GM19351 (cell line): ENCODE results near the gene OPCML.

Experiments used
- ATAC-seq: cut with Tn5 transposase; IDR thresholded peaks from one replicate; pipeline ENCODE4 v1.9.1; 2021; ENCODE audit warnings: mild to moderate bottlenecking, moderate library complexity; ENCODE audit not compliant: unreplicated experiment

Gene OPCML

GRCh38 chr11:133047036-133047770, 485.1 kb downstream of the OPCML start:
- no peak for ATAC-seq

GRCh38 chr11:133046252-133046651, 486.0 kb downstream of the OPCML start:
- ATAC-seq = no peak

DNA sequence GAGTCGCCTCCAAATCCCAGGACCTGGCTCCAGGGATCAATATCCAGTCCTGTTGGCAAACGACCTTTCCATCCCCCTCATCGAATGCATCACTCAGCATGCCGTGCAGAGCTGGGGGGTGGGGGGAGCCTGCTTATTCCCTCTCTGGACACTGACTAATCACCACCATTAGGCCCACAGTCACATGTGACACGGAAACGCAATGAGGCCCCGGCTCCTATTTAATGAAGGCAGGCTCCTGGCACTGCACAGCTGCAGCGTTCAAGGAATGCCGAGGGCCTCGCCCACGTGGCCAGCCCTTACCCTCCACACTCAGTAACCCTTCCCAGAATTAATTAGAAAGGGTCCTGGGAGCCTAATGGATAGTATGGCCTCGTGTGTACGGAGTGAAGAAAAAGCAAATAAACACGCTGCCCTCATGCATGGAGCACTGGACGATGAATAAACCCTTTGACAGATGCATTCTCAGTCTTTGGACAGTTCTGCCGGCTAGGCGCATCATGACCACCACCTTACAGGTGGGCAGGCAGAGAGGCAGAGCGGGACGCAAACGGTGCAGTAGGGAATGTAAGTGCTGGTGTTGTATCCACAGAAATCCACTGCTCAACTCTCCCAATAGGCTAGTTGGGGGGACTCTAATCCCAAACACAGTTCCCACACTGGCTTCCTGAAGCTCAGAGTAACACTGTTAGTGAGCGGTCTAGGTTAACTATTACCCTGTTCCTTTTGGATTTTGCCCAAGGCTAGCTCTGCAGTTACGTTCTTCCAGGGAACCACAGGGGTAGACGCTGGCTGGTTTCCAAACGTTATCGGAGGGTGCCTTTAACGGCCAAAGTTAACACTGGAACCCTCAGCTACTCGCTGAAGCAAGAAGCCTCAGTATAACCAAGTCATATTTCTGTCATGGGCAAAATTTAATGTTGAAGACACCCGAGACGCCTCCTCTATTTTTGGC, 490.1 kb downstream of the OPCML start:
- ATAC-seq = no peak

GRCh38 chr11:133041181-133041580, 491.1 kb downstream of the OPCML start:
- ATAC-seq = no peak

DNA sequence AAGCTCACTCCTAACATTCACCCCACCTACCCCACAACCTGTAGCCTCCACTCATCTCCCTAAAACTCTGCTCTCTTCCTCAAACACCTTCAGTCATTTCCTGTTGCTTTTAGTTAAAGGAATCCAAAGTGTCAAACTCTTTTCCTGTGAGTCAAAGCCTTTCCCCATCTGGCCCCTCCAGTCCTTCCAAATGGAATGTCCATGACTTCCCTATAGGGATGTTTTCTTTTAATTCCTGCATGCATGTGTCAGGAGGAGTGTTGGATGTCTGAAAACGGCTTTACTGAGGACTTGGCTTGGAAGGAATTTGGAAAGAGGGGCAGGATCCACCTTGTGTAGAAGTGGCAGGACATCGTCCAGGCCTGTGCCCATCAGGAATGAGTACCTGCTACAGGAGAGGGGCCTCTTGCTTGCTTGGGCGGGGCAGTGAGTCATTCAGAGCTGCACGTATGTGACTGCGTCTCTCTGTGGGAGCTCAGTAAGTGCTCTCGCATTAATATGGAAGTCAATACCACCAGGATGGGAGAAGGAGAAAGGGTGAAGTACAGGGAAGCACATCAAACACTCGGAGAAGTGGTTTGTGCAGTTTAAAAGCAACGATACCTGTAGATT, 491.9 kb downstream of the OPCML start:
- ATAC-seq = no peak

GRCh38 chr11:133038850-133039249, 493.5 kb downstream of the OPCML start:
- ATAC-seq = no peak

GRCh38 chr11:133034929-133035328, 497.4 kb downstream of the OPCML start:
- no peak for ATAC-seq

DNA sequence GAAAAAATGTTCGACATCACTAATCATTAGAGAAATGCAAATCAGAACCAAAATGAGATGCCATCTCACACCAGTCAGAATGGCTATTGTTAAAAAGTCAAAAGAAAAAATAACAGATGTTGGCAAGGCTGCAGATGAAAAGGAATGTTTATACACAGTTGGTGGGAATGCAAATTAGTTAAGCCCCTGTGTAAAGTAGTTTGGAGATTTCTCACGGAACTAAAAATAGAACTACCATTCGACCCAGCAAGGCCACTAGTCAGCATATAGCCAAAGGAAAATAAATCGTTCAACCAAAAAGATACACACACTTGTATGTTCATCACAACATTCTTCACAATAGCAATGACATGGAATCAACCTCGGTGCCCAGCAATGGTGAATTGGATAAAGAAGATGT, 503.2 kb downstream of the OPCML start:
- ATAC-seq = no peak

DNA sequence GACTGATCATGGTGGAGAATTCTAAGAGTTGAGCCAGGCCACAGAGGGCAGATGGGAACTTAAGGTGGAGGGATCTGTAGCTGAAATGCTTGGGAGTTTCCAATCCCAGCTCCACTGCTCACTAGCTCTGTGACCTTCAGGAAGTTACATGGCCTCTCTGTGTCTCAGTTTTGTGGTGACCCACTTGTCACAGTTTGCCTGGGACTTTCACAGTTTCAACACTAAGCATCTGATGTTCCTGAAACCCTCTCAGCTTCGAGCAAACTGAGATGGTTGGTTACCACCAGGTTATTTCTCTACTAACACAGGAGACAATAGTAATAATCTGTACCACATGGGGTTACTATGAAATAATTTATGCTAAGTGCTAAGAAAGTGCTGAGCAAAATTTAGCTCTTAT, 505.3 kb downstream of the OPCML start:
- no peak for ATAC-seq

DNA sequence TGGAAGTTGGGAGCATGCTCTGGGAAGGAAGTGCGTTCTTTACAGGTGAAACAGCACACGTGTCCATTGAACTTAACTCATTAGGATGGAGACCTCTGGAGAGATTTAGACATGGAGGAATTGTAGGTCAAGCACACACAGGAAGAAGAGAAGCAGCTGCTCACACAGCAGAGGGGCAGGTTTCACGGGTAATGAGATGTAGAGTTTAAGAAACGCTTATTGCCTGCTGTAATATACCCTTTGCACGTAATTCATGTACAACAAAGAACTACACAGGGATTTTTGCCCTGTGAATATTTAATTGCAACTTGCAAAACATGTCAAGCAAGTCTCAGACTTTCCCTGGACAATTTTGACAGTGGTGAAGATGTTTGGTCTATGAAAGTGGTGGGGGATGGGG, 508.0 kb downstream of the OPCML start:
- ATAC-seq = no peak

GRCh38 chr11:133023232-133023631, 509.1 kb downstream of the OPCML start:
- no peak for ATAC-seq

DNA sequence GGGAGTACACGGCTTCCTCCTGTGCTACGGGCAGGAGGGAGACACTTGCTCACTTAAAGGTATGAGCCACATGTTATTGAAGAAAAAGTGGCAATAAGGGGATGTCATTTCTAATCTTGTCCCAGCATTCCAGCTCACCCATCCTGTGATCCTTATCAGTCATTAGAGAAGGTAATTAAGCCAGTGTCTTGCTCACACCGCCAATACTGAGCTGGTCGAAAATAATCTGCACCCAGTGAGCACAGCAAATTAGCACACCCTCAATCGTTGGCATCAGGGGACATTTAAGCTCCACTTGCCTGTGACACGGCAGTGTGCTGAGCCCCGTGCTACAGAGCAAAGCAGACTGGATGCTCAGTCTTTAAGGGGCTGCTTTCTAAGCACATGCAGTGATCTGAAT, 510.7 kb downstream of the OPCML start:
- ATAC-seq = no peak

- ATAC-seq = no peak
These were observed 512.0 kb downstream of the OPCML start for GRCh38 chr11:133020372-133020714.

- ATAC-seq = no peak
These were observed 512.5 kb downstream of the OPCML start for GRCh38 chr11:133019545-133020371.

GRCh38 chr11:133015457-133015856, 516.8 kb downstream of the OPCML start:
- ATAC-seq = no peak

DNA sequence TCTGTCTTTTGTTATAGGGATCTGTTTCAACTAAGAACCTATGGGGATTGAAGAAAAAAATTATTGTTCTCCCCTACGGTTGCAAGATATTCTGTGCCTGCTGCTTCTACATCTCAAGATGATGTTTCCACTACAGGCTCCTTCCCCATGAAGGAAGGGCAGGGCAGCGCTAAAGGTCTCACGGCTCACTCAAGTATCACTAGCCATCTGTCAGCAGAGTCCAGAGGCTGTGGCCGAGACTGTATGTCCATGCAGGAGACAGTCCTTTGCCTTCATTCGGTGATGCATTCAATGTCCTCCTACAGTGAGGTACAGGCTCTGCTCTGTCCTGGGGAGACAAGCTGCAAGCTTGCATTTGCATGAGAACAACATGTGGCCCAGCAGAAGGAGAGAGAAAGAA, 518.0 kb downstream of the OPCML start:
- no peak for ATAC-seq

GRCh38 chr11:133012803-133013202, 519.5 kb downstream of the OPCML start:
- ATAC-seq = no peak

GRCh38 chr11:133011604-133012003, 520.7 kb downstream of the OPCML start:
- ATAC-seq = no peak

DNA sequence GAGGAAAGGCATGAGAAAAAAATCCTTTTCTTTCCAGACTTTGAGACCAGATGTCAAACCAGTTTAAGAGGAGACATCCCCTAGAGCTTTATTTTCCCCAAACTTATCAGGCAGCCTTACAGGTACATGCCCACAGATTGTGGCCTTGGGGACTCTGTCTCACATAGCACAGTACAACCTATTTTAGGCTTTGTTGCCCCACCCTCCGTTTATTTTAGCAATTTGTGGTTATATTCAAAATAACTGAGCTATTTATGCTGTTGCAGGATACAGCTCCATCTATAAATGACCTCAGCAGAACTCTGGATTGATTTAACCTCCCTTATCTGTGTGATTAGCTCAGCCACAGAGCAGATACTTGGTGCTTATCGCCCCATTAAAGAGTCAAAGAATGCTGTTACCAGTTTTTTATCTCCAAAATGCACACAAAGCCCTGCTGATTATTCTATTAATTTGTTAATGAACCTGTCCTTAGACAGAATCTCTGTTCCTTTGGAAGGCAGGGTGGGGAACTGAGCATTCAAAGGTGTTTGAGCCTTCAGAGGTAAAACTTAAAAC, 525.2 kb downstream of the OPCML start:
- no peak for ATAC-seq

DNA sequence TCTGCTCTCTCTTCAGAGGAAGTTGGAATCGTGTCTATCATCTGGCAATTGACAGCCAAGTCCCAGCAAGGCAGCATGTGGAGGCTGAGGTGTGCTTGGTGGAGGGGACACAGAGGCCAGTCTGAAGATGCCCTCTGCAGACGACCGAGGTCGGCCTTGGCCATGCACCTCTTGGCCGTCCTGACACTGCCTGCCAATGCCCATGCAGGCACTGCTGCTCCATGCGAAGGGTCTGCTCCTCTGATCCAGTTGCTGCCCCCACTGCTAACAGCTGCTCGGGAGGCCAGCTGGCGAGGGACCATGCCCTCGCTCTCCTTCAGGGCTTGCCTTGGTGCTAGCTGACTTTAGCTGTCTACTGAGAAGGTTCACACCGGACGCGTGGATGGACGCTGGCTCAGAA, 527.9 kb downstream of the OPCML start:
- no peak for ATAC-seq

- no peak for ATAC-seq
These were observed 532.8 kb downstream of the OPCML start for GRCh38 chr11:132999516-132999915.
